NCI-H226 (cell line): ENCODE data around the gene STARD3NL.

Experiments used
- DNase-seq: peaks from one replicate; pipeline ENCODE4 v3.0.0-alpha.2; 2015

Gene STARD3NL

DNA sequence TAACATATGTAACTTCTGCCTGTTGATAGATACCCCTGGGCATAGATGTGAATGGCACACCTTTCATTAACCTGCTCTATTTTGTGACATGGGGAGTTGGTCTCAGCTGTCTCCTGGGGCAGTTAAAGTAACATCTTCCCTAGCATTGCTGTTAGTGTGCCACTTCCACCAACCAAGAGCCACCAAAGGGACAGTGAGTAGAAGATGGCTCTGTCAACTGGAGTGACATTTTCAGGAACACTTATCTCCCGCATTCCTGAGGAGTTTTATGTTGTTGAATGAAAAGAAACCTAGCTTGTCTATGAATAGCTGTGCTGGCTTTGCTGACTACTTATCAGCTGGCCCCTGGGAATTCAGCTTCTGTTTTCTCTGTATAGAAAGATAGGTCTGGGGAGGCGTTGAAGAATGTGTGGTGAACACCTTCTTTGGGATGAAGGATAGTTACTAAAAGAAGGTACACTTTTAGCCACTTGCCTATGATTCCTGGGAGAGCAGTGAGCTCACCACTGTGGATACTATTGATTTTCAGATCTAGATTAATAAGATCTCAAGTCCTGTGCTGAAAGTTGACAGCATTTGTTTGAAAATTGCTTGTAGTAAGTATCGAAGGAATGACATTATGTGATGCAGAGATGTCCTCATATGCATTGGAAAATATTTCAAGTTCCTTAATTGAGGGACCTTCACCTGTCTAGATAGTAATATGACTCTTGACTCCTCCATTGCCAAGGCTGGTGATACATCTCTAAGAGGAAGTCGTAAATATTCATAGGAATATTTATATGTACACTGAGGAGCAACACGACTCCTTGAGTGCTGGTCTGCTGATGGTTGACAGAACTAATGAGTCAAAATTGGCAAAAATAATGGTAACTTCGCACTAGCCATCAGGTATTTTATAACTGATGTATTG, 7.6 kb downstream of the STARD3NL start:
- peak; percentile 37 for DNase-seq

DNA sequence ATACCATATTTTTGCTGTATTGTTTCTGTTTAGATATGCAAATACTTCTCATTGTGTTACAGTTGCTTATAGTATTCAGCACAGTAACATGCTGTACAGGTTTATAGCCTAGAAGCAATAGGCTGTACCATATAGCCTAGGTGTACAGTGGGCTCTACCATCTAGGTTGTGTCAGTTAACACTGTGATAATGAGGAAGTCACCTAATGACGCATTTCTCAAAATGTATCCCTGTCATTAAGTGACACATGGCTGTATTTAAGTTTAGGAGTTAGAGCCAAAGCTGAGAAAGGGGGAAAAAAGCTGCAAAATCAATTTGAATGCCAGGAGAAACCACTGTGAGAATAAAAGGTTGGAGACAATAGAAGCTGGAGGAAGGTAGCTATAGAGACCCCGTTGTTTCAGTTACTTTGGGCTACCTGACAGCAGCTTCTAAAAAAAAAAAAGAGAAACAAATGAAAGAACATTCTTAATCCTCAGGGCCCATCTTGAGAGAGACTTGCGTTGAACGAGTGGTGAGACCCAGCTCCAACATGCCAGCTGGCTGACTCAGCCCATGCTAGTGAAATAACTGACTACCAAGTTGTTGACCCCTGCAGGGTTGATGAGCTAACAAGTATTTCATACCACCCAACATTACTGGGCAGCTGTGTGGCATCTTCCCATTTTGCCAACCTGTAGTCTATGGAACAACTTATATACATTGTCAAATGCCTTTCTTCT, 8.7 kb downstream of the STARD3NL start:
- peak; percentile 90 for DNase-seq

DNA sequence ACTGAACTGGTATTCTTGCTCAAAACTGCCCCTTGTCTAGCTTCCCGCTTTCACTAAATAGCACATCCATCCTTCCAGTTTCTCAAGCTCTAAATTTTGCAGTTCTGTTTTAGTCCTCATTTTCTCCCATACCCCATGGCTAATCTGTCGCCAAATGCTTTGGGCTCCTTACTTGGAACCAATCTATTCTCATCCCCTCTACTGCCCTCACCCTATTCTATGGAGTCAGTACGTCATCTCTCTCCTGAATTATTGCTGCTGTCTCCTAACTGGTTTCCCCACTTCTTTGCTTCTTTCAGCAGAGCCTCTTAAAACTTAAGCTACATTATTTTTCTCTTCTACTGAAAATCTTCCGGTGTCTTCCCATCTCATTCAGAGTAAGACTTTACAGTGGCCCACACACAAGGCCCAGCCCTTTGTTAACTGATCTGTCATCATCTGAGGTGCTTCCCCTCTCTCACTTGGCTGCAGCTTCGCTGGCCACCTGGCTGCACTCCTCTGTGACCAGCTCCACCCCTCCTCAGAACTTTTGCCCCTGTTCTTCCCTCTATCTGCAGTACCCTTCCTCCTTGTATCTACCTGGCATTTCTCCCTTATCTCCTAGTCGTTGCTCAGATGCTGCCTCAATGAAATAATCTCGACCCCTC, 9.9 kb downstream of the STARD3NL start:
- DNase-seq, result no peak

- no peak for DNase-seq
Measured at GRCh38 chr7:38189231-38189938, 11.3 kb downstream of the STARD3NL start.

GRCh38 chr7:38190011-38190410, 12.0 kb downstream of the STARD3NL start:
- DNase-seq, result peak; percentile 70

DNA sequence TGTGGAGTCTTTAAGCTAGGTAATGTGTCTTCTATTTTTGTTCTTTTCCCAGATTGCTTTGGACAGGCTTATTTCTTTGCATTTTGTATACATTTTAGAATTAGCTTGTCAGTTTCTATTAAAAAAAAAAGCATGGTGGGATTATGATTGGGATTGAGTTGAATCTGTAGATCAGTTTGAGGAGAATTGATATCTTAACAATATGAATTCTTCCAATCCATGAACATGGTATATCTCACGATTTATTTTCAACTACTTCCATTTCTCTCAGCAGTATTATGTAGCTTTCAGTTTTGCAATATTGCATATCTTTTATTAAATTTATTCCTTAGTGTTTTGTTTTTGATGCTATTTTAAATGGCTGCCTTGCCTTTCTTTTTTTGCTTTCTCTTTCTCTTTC, 13.7 kb downstream of the STARD3NL start:
- no peak for DNase-seq

GRCh38 chr7:38192327-38192726, 14.3 kb downstream of the STARD3NL start:
- no peak for DNase-seq

DNA sequence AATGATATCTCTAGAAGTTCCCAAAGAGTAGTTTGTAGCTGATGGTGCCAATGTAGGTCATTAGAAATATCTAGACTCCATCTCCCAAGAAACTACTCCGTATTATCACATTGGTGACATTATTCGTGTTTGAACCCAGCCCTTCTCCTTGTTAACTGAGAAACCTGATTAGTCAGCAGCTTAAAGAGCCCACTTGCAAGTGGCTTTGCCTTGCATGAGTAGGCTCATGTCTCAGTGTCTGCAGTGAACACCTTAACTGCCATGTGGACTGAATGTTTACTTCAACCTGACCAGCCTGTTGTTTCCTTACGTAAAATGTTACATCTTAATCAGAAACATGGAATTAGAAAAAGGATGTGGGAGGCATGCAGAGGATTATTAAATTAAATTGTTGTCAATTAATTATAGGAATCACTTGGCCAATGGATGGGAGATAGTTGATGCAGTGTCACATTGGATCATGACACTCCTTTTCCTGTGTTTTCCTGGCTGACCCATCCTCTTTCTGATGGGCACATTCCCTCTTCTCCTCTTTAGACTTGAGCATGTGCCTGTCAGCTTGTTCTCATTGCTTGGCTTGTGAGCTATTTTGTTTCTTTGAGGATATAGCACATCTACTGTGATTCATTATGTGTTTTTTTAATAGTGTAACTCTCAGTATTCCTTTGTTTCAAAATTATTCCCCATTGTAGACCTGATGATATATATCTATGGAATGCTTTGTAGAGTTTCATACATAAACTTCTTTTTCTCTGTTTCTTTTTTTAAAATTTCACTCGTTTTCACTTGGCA, 18.0 kb downstream of the STARD3NL start:
- DNase-seq, result no peak

DNA sequence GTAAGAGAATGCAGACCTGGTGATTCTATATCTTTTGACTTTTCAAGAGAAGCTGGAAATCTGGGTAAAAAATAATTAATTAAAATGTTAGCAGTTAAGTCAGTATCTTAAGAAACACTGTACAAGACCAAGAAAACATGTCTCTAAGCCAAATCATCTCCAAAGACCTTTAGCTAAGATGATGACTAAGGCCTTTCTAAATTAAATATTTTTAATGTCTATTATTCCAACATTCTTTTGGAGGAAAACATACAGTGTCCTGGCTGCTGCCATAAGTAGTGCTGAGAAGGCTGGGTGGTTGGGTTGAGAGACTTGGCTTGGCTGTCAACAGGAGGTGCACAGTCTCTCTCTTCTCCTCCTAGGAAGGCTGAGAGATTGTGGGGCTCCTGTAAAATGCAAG, 20.3 kb downstream of the STARD3NL start:
- no peak for DNase-seq

DNA sequence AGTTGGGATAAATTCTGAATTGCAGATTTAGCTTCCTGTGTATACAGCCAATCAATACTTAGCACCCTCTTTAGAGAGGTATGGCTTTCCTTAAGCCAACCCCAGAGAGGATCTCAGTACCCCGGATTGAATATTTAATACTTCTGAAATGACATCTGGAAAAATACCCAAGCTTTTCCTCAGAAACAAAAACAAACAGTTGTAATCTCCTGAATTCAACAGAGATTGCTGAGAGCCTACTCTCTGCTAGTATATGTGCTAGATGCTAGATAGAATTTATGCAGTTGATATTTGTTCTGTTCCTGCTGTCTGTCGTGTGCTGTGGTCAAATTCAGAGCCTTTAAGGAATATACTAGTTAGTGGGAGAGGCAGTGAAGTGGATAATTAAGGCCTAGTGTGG, 21.1 kb downstream of the STARD3NL start:
- no peak for DNase-seq

- DNase-seq, result no peak
Measured at GRCh38 chr7:38199782-38200181, 21.7 kb downstream of the STARD3NL start.

- no peak for DNase-seq
Measured at GRCh38 chr7:38206071-38206470, 28.0 kb downstream of the STARD3NL start.

DNA sequence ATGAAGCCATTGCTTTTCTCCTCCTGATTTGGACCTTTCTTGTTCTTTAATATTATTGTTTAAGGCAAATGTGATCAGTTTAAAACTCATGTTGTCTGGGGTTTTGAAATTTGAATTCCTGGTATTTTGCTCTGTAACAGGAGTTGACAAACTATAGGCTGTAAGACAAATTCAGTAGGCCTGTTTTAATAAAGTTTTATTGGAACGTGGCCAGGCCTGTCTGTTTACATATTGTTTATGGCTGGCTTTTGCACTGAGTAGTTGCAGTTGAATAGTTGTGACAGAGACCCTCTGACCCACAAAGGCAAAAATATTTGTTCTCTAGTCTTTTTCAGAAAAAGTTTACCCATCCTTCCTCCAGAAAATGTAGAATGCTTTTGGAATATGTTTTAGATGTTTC, 29.8 kb downstream of the STARD3NL start:
- no peak for DNase-seq

GRCh38 chr7:38211486-38211885, 33.4 kb downstream of the STARD3NL start:
- no peak for DNase-seq

GRCh38 chr7:38211940-38212339, 33.9 kb downstream of the STARD3NL start:
- no peak for DNase-seq

DNA sequence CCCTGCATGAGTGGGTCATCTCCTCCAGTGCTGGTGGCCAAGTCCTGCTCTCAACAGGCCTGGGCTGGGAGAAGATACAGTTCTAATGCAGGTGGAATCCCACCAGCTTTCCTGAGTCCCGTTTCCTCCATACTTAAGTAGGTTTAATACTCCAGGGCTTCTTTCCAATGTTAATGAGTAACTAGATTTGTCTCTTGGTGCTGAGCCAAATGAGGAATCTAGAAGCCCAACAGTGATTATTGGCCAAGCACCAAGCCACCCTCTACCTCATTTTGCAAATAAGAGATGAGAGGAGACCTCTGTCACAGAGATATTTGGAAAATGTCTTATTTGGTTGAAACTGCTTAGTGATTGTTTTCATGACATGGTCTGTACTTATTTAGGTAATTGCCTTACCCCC, 37.1 kb downstream of the STARD3NL start:
- no peak for DNase-seq

DNA sequence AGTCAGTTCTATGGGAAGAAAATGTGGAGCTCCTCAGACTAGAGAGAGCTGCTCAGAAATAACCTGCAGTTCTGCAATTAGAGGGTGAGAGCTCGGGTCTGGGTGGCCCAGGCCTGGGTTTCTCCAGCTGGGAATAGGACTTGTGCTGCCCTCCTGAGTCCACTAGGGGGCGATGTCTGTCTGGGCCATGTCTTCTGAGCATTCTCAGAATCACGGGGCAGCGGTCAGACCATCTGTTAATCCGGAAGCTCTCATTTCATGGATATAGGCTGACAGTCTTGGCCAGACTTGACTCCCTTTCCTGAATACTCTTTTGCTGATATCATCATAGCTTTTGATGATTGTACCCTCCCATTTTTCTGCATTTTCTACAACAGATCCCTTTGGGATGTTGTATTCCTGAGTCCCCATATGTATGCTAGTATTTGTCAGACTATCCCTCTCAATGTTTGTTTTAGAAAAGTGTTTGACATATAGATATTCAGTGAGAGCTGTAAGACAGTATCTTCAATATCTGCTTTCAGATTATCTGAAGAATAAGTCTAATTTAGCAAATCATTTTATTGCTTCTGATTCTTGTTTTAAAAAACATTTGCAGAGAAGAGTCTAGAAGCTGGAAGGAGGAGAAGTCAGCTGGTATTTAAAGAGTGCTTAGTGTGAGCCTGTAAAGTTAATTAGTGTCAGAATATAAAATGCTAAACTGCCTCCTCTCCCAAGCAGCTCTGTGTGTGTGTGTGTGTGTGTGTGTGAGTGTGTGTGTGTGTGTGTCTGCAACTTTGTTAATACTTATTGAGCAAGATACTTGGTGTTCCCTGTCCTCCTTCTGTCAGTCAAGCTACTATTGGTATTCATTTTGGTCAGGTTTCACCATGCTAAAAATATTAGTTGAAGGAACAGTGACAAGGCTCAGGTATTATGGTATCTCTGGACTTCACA, 38.0 kb downstream of the STARD3NL start:
- peak; percentile 89 for DNase-seq

- no peak for DNase-seq
Measured at GRCh38 chr7:38217672-38218071, 39.6 kb downstream of the STARD3NL start.

GRCh38 chr7:38220452-38220851, 42.4 kb downstream of the STARD3NL start:
- DNase-seq, result no peak

DNA sequence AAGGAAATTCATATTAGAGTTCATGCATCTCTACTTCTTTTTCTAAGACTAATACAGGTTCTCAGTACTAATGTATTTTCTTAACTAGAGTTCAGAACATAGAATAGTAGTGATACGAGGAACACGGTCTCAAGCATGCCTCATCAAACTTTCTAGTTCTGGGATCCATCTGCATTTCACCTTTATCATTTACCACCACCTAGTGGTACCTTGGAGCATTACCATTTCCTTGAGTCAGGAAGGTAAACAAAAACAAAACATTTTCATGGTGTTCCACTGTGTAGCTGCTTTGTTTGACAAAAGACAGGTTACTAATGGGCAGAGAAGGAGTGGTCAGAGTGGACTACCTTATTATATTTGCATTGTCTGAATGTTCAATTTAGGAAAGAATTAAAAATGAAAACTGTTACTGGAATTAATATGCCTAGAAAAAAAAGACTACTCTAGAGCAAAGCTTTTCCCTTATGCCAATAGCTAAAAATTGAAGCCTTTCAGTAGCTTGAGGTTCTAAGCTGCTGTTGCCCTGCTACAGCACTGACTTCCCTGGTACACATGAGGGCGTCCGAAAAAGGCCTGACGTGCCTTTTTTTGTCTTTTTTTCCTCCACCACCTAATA, 44.5 kb downstream of the STARD3NL start:
- peak; percentile 35 for DNase-seq

GRCh38 chr7:38223306-38223705, 45.3 kb downstream of the STARD3NL start:
- DNase-seq, result no peak
